BLaER1 (cell line): ENCODE data around the gene TMEM52.
"Not testable (repeated sequence)": the region's sequence is repeated elsewhere in the genome, so short reads cannot be mapped to it uniquely, and the experiment has no call there.

Source experiments
- H3K27ac ChIP-seq: shearing (Covaris generic); formaldehyde crosslinking; 2 replicates; pipeline ENCODE4 v1.8.1; 2022
- H3K27me3 ChIP-seq: shearing (Covaris generic); formaldehyde crosslinking; 2 replicates; pipeline ENCODE4 v1.8.1; 2022
- H3K36me3 ChIP-seq: shearing (Covaris generic); formaldehyde crosslinking; 2 replicates; pipeline ENCODE4 v1.8.1; 2022
- H3K4me1 ChIP-seq: shearing (Covaris generic); formaldehyde crosslinking; 2 replicates; pipeline ENCODE4 v1.8.1; 2022
- H3K4me2 ChIP-seq: shearing (Covaris generic); formaldehyde crosslinking; 2 replicates; pipeline ENCODE4 v1.8.1; 2022
- H3K4me3 ChIP-seq: shearing (Covaris generic); formaldehyde crosslinking; 2 replicates; pipeline ENCODE4 v1.8.1; 2022
- H3K9ac ChIP-seq: shearing (Covaris generic); formaldehyde crosslinking; 2 replicates; pipeline ENCODE4 v1.8.1; 2022
- H3K9me3 ChIP-seq: shearing (Covaris generic); formaldehyde crosslinking; 2 replicates; pipeline ENCODE4 v1.8.1; 2022
- H4K20me1 ChIP-seq: shearing (Covaris generic); formaldehyde crosslinking; 2 replicates; pipeline ENCODE4 v1.8.1; 2022
- Cebpa-rat ChIP-seq: shearing (Covaris generic); IDR thresholded peaks from 2 replicates; pipeline ENCODE4 v1.8.1; 2022

Gene TMEM52

GRCh38 chr1:1892079-1892762 lies 26.9 kb downstream of the TMEM52 start:
- H3K27me3 ChIP-seq = no peaks in the 10 kb centered on the region
- peak overlapping the region; percentile 92 for H3K27ac ChIP-seq
- H3K9me3 ChIP-seq = no peaks in the 10 kb centered on the region
- H4K20me1 ChIP-seq = peaks cover 30% of the 10 kb centered on the region
- no peak for TF ChIP-seq Cebpa-rat
- H3K4me3 ChIP-seq = peak overlapping the region; percentile 83
- peaks cover 4% of the 10 kb centered on the region for H3K36me3 ChIP-seq
- peaks cover 75% of the 10 kb centered on the region for H3K4me1 ChIP-seq
- H3K9ac ChIP-seq = peak overlapping the region; percentile 89
- peak overlapping the region; percentile 98 for H3K4me2 ChIP-seq

- Histone ChIP-seq H3K27me3 (no peaks in the 10 kb centered on the region), H3K27ac (peak overlapping the region; percentile 100), H3K4me1 (peaks cover 75% of the 10 kb centered on the region), H3K9ac (peak overlapping the region; percentile 99), H3K4me2 (peak overlapping the region; percentile 98), H4K20me1 (peaks cover 37% of the 10 kb centered on the region), H3K9me3 (no peaks in the 10 kb centered on the region), H3K4me3 (peak overlapping the region; percentile 83), H3K36me3 (peaks cover 7% of the 10 kb centered on the region)
- no peak for TF ChIP-seq Cebpa-rat
These were observed 27.6 kb downstream of the TMEM52 start for GRCh38 chr1:1891349-1892078.

- peaks cover 45% of the 10 kb centered on the region for H4K20me1 ChIP-seq
- peak within 1 kb of the TSS; percentile 83 for H3K4me3 ChIP-seq
- H3K36me3 ChIP-seq = peaks cover 14% of the 10 kb centered on the region
- no peak for TF ChIP-seq Cebpa-rat
- peak within 1 kb of the TSS; percentile 98 for H3K4me2 ChIP-seq
- peaks cover 75% of the 10 kb centered on the region for H3K4me1 ChIP-seq
- H3K27ac ChIP-seq = peak within 1 kb of the TSS; percentile 100
- peak within 1 kb of the TSS; percentile 99 for H3K9ac ChIP-seq
- no peaks in the 10 kb centered on the region for H3K27me3 ChIP-seq
- no peaks in the 10 kb centered on the region for H3K9me3 ChIP-seq
These were observed 28.4 kb downstream of the TMEM52 start, which contains the start of gene GNB1 for GRCh38 chr1:1890506-1891348. Gene GNB1 (minus strand): TSS chr1:1891087. CDS start chr1:1825453, 65,634 bp downstream.

GRCh38 chr1:1889847-1890505 lies 29.1 kb downstream of the TMEM52 start:
- peaks cover 52% of the 10 kb centered on the region for H4K20me1 ChIP-seq
- peak overlapping the region; percentile 100 for H3K27ac ChIP-seq
- peaks cover 68% of the 10 kb centered on the region for H3K4me1 ChIP-seq
- H3K27me3 ChIP-seq = no peaks in the 10 kb centered on the region
- no peaks in the 10 kb centered on the region for H3K9me3 ChIP-seq
- no peak for TF ChIP-seq Cebpa-rat
- H3K9ac ChIP-seq = peak overlapping the region; percentile 99
- peak overlapping the region; percentile 83 for H3K4me3 ChIP-seq
- H3K36me3 ChIP-seq = peaks cover 14% of the 10 kb centered on the region
- peak overlapping the region; percentile 88 for H3K4me2 ChIP-seq

GRCh38 chr1:1889090-1889750 lies 29.9 kb downstream of the TMEM52 start:
- peak overlapping the region; percentile 99 for H3K9ac ChIP-seq
- peak overlapping the region; percentile 100 for H3K27ac ChIP-seq
- no peaks in the 10 kb centered on the region for H3K9me3 ChIP-seq
- peak overlapping the region; percentile 88 for H3K4me2 ChIP-seq
- no peak for TF ChIP-seq Cebpa-rat
- peaks cover 60% of the 10 kb centered on the region for H4K20me1 ChIP-seq
- peaks cover 21% of the 10 kb centered on the region for H3K36me3 ChIP-seq
- H3K27me3 ChIP-seq = no peaks in the 10 kb centered on the region
- peak overlapping the region; percentile 83 for H3K4me3 ChIP-seq
- peaks cover 66% of the 10 kb centered on the region for H3K4me1 ChIP-seq

- peak overlapping the region; percentile 22 for H3K4me2 ChIP-seq
- peaks cover 75% of the 10 kb centered on the region for H3K36me3 ChIP-seq
These were observed 35.2 kb downstream of the TMEM52 start for GRCh38 chr1:1883890-1884289.

GRCh38 chr1:1883092-1883873 lies 35.8 kb downstream of the TMEM52 start:
- Histone ChIP-seq H3K4me3 (no peak overlapping the region), H3K4me2 (no peak overlapping the region; the same call in 1 of the 2 replicates), H3K9me3 (no peaks in the 10 kb centered on the region), H3K36me3 (peaks cover 80% of the 10 kb centered on the region), H4K20me1 (peaks cover 100% of the 10 kb centered on the region), H3K27me3 (no peaks in the 10 kb centered on the region), H3K9ac (peak overlapping the region; percentile 45; the same call in 1 of the 2 replicates), H3K27ac (0 out of 2 replicates have a peak overlapping the region, but pooled peaks have one; percentile 38), H3K4me1 (peaks cover 72% of the 10 kb centered on the region)
- TF ChIP-seq Cebpa-rat = no peak

More at GRCh38 chr1:1883890-1884289, 35.2 kb downstream of the TMEM52 start:
- H3K27ac ChIP-seq, H3K9me3 ChIP-seq, H3K27me3 ChIP-seq, H3K9ac ChIP-seq, H3K4me3 ChIP-seq: not testable (repeated sequence)
- H4K20me1 ChIP-seq = peaks cover 100% of the 10 kb centered on the region
- peaks cover 72% of the 10 kb centered on the region for H3K4me1 ChIP-seq

GRCh38 chr1:1881727-1882126 lies 37.4 kb downstream of the TMEM52 start:
- no peak overlapping the region for H3K4me3 ChIP-seq
- peaks cover 91% of the 10 kb centered on the region for H3K36me3 ChIP-seq
- H3K9ac ChIP-seq = no peak overlapping the region
- H3K9me3 ChIP-seq = no peaks in the 10 kb centered on the region; the same call in 1 of the 2 replicates
- H3K4me1 ChIP-seq = peaks cover 59% of the 10 kb centered on the region
- H3K4me2 ChIP-seq = peak overlapping the region; percentile 25
- TF ChIP-seq Cebpa-rat = no peak
- no peaks in the 10 kb centered on the region for H3K27me3 ChIP-seq
- peaks cover 100% of the 10 kb centered on the region for H4K20me1 ChIP-seq
- H3K27ac ChIP-seq = no peak overlapping the region
